Fibroblast of pulmonary artery (primary cell): ENCODE results near the gene TOR1AIP2.

ENCODE experiments used
- DNase-seq: peaks from one replicate; pipeline ENCODE4 v3.0.0-alpha.2; 2010; ENCODE audit warnings: low read depth
- H3K4me3 ChIP-seq: replicated peaks from 2 replicates; pipeline ENCODE4 v1.5.1; 2011; ENCODE audit warnings: low read depth, mild to moderate bottlenecking, control low read depth, low read length, moderate library complexity
- CTCF ChIP-seq: IDR thresholded peaks from 2 replicates; pipeline ENCODE4 v1.5.1; 2011; ENCODE audit warnings: mild to moderate bottlenecking, control low read depth, low read length, inconsistent platforms; ENCODE audit errors: missing control alignments

The TOR1AIP2 gene

DNA sequence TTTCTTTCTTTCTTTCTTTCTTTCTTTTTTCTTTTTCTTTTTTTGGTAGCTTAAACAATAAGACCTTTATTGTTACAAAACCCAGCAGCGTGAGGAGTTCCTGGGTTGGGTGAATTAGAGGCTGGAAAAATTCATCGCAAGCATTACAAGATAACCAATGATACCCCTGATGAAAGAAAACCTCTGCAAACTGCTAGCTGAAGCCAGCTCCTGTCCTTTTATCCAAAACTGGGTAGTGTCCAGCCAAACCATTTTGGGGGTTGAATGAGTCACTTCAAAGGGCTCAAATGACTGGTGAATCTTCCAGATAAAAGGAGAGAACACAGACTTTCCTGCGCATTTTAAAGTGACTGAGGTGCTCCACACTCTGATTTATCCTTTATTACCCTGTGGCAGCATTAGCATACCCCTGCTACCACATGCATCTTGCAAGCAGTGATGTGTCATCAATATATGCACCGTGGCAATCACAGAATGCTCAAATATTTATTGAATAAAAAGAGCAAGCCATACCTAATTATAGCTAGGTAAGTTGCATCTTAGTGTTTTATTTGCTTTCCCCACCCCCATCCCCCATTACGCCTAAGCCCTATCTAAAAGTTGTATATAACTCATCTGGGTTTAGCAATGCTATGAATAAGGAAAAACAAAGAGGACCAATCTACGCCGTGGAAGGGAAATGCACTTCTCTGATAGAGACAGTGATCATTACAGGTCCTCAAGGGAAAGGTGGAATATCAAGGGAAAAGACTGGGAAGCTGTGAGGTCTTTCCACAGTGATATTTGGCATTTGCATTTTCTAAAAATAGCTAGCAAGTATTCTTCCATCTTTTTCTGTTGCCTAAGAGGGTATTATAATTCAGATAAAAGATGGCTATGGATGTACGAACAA, 44.6 kb upstream of the TOR1AIP2 start:
- H3K4me3 ChIP-seq, result no peak overlapping the region
- DNase-seq, result no peak
- no peak for TF ChIP-seq CTCF

- TF ChIP-seq CTCF, result no peak
- no peak for DNase-seq
- no peak overlapping the region for H3K4me3 ChIP-seq
These were observed 43.9 kb upstream of the TOR1AIP2 start for GRCh38 chr1:179921472-179921871.

GRCh38 chr1:179917601-179918429, 40.2 kb upstream of the TOR1AIP2 start:
- no peak for DNase-seq
- H3K4me3 ChIP-seq, result no peak overlapping the region
- no peak for TF ChIP-seq CTCF

DNA sequence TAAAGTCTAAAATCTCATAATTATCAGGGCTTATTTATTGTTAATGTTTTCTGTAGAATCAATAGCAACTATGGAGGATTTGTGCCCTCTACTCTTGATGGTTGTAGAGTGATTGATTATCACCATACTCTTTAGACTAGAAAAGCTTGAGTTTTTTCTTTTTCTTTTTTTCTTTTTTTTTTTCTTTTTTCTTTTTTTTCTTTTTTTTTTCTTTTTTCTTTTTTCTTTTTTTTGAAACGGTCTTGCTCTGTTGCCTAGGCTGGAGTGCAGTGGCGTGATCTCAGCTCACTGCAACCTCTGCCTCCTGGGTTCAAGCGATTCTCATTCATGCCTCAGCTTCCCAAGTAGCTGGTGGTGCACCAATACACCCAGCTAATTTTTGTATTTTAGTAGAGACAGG, 34.2 kb upstream of the TOR1AIP2 start:
- TF ChIP-seq CTCF, result no peak
- no peak for DNase-seq
- H3K4me3 ChIP-seq, result no peak overlapping the region

- no peak overlapping the region for H3K4me3 ChIP-seq
- TF ChIP-seq CTCF, result no peak
- no peak for DNase-seq
These were observed 33.3 kb upstream of the TOR1AIP2 start for GRCh38 chr1:179910934-179911333.

- no peak for TF ChIP-seq CTCF
- H3K4me3 ChIP-seq, result no peak overlapping the region
- no peak for DNase-seq
These were observed 12.0 kb upstream of the TOR1AIP2 start for GRCh38 chr1:179889589-179889988.
